HG02571 (cell line): ENCODE data around the gene ARL10.

ENCODE experiments used
- ATAC-seq: cut with Tn5 transposase; IDR thresholded peaks from one replicate; pipeline ENCODE4 v1.9.1; 2021; ENCODE audit warnings: mild to moderate bottlenecking, moderate library complexity; ENCODE audit not compliant: unreplicated experiment

ARL10 gene

GRCh38 chr5:176361437-176362232 lies 3.7 kb upstream of the ARL10 start, which contains the start of gene KIAA1191:
TSS of gene KIAA1191 (minus strand) at chr5:176361764. CDS start at chr5:176359508, 2,256 bp downstream.
- peak; percentile 87 for ATAC-seq

- ATAC-seq = no peak
Observed at GRCh38 chr5:176362233-176362490, 3.1 kb upstream of the ARL10 start.

GRCh38 chr5:176364765-176365350 lies 429 bp upstream of the ARL10 start:
- no peak for ATAC-seq

- no peak for ATAC-seq
Observed at GRCh38 chr5:176366232-176366894, 1.1 kb downstream of the ARL10 start.

- no peak for ATAC-seq
Observed at GRCh38 chr5:176368726-176369125, 3.4 kb downstream of the ARL10 start.

- no peak for ATAC-seq
Observed at GRCh38 chr5:176369934-176370711, 4.8 kb downstream of the ARL10 start.

- no peak for ATAC-seq
Observed at GRCh38 chr5:176371621-176372539, 6.6 kb downstream of the ARL10 start.

- ATAC-seq = no peak
Observed at GRCh38 chr5:176373100-176373818, 8.0 kb downstream of the ARL10 start.

- no peak for ATAC-seq
Observed at GRCh38 chr5:176379881-176380280, 14.6 kb downstream of the ARL10 start.

GRCh38 chr5:176381423-176381822 lies 16.1 kb downstream of the ARL10 start:
- ATAC-seq = no peak

- ATAC-seq = no peak
Observed at GRCh38 chr5:176381979-176382378, 16.7 kb downstream of the ARL10 start.

- no peak for ATAC-seq
Observed at GRCh38 chr5:176382721-176383120, 17.4 kb downstream of the ARL10 start.

- no peak for ATAC-seq
Observed at GRCh38 chr5:176383248-176383905, 18.1 kb downstream of the ARL10 start.

- no peak for ATAC-seq
Observed at GRCh38 chr5:176383961-176384360, 18.7 kb downstream of the ARL10 start.

- ATAC-seq = no peak
Observed at GRCh38 chr5:176384366-176384930, 19.2 kb downstream of the ARL10 start.

GRCh38 chr5:176384991-176385390 lies 19.7 kb downstream of the ARL10 start:
- no peak for ATAC-seq

GRCh38 chr5:176386491-176386890 lies 21.2 kb downstream of the ARL10 start:
- no peak for ATAC-seq

GRCh38 chr5:176387384-176387925 lies 22.2 kb downstream of the ARL10 start:
- no peak for ATAC-seq
